Measurements from ENCODE around the gene PYURF. TPM values are rescaled to one million over a fixed set of nuclear protein-coding genes. Genes with fewer than 3 reads are reported as not detected.

PYURF gene
- total RNA-seq (2012; rRNA removed), result 43.4 and 61.7 TPM in 2 replicates
- polyA plus RNA-seq (2012; rRNA removed), result 40.2 and 51.0 TPM in 2 replicates
- 30.0 and 52.6 TPM in 2 replicates for polyA plus RNA-seq (2012; cell fraction: cytosol; rRNA removed)
- polyA plus RNA-seq (2012; cell fraction: nucleus; rRNA removed; ENCODE audit: low replicate concordance), result 6.2 and 13.4 TPM in 2 replicates
- percentile 80 among the genes with signal in this experiment for Bru-seq, nascent RNA
- BruChase-seq, experiment 1, labeled RNA remaining after a 6-hour chase, result percentile 89 among the genes with signal in this experiment
- BruChase-seq, experiment 2, labeled RNA remaining after a 2-hour chase, result percentile 74 among the genes with signal in this experiment
- long read RNA-seq, transcript PYURF-201 (2 exons, 1,361 nt), result major isoform, 107 of 109 reads
- long read RNA-seq, partial matches to known transcripts, result 1 of 109 reads
- long read RNA-seq, other reads (novel, unspliced or antisense), result 1 of 109 reads

DNA sequence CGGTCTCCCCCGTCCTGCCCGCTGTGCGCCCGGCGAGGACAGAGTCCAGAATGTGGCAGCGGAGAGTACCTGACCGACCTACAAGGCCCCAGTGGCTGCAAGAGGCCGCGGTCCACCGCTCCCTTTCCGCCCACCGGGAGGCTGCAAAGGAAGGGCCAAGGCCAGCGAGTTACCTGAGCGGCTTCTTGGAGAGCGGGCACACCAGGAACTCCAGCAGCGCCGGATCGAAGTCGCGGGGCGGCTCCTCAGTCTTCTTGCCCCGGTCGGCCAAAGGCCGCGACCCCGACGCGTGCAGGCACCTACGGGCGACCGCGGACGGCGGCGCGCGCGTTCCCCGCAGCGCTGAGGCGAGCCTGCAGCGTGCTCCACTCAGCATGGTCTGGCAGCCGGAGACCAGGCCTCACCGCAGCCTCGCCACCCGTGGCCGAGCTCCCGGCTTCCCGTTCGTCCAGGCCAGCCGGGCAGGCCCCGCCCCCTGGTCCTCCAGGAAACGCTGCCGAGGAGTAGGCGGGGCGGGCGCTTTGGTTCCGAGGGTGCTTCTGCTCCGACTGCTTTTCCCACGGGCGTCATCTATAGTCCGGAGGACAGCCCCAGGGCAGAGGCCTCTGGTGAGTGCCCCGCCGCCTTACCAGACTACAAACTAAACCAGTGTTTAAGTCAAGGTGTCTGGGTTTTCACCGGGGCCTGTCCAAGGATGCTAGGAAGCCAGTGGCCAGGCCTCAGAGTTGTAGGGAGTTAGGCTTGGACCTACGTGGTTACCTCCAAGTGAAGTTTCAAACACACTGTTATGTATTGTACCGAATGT lies at the start of gene PYURF:
PYURF (minus strand) TSS at position 452 of the 805 bp plus-strand sequence; CDS start at position 376, 76 bp downstream.
- Histone ChIP-seq H3K27me3 (ENCODE audit: control insufficient read depth, insufficient read depth, low read length) (no peaks in the 10 kb centered on the region), H3K4me3 (ENCODE audit: insufficient read depth, low read depth, low read length) (peak within 1 kb of the TSS; percentile 89), H3K18ac (ENCODE audit: low read depth, low read length) (peak within 1 kb of the TSS; percentile 89), H2BK5ac (ENCODE audit: low read depth, low read length, poor library complexity, severe bottlenecking) (peak within 1 kb of the TSS; percentile 89), H2AK9ac (replicated peaks; ENCODE audit: low read depth, low read length, poor library complexity) (peak within 1 kb of the TSS; percentile 94), H3K4me2 (ENCODE audit: low read depth, low read length) (peak within 1 kb of the TSS; percentile 98), H2AK5ac (ENCODE audit: low read depth, low read length) (0 out of 2 replicates have a peak within 1 kb of the TSS, but pooled peaks have one; percentile 51), H3K4ac (ENCODE audit: low read depth, low read length) (peak within 1 kb of the TSS; percentile 86), H3K9me3 (ENCODE audit: control insufficient read depth, insufficient read depth, low read length) (no peaks in the 10 kb centered on the region), H2AFZ (replicated peaks; ENCODE audit: low read length, poor library complexity) (peak within 1 kb of the TSS; percentile 97), H3K79me1 (ENCODE audit: low read depth in 1 of 2, low read length in 2 of 2) (peaks cover 8 to 35% of the 10 kb centered on the region in 2 experiments), H3K14ac (replicated peaks; ENCODE audit: low read depth, low read length) (peak within 1 kb of the TSS; percentile 97), H3K27ac (ENCODE audit: insufficient read depth, low read length) (peak within 1 kb of the TSS; percentile 90), H3K9me1 (ENCODE audit: insufficient read depth, low read length) (no peaks in the 10 kb centered on the region), H4K5ac (ENCODE audit: low read depth, low read length) (peak within 1 kb of the TSS; percentile 97), H3K36me3 (ENCODE audit: control insufficient read depth, insufficient read depth, low read length) (peaks cover 7% of the 10 kb centered on the region), H3K4me1 (ENCODE audit: control insufficient read depth, insufficient read depth, low read length) (peaks cover 3% of the 10 kb centered on the region), H4K91ac (ENCODE audit: insufficient read depth, low read depth, low read length) (peak within 1 kb of the TSS; percentile 81), H3K9ac (ENCODE audit: low read depth, low read length) (peak within 1 kb of the TSS; percentile 96), H4K20me1 (ENCODE audit: insufficient read depth, low read length) (peaks cover 8% of the 10 kb centered on the region; the same call in 1 of the 2 replicates), H4K8ac (ENCODE audit: low read depth in 2 of 2, low read length in 2 of 2) (peak within 1 kb of the TSS; percentile 85 to 100), H2BK120ac (ENCODE audit: low read depth, low read length) (peak within 1 kb of the TSS; percentile 85), H2BK15ac (ENCODE audit: low read depth, low read length) (peak within 1 kb of the TSS; percentile 80; the same call in 2 of the 3 replicates), H2BK20ac (ENCODE audit: low read depth, low read length) (no peak within 1 kb of the TSS), H3K23ac (ENCODE audit: low read depth, low read length) (peak within 1 kb of the TSS; percentile 86), H3K56ac (ENCODE audit: extremely low read depth, insufficient read depth, low read length) (peak within 1 kb of the TSS; percentile 69)
- dilution Hi-C loops (cut with HindIII; ENCODE audit: low sequenced_read_pairs, unreplicated experiment), result loop anchor here (25.0 kb wide), 1 partner anchor 286 kb away; no protein-coding TSS in a partner anchor
- ChIA-PET CTCF (interaction anchor here (0.8 to 1.9 kb wide), 4 partner anchors 8 to 182 kb away, joined by 4 to 5 read pairs (median 5); no protein-coding TSS in a partner anchor), POLR2A (ENCODE audit: unreplicated experiment) (interaction anchor here (0.6 to 0.7 kb wide), 2 partner anchors 11 to 399 kb away, joined by 3 read pairs; no protein-coding TSS in a partner anchor)
- in situ Hi-C loops (cut with MboI; ENCODE audit: low sequenced_read_pairs), result loop anchor here (10.0 kb wide), 1 partner anchor 591 kb away; the partner anchor contains the start of gene TIGD2
- DNase-seq, result peak; percentile 91
- 0% methylated on average over 37 of the region's 68 CpGs; no CpG with 5 or more reads in 1 of the 2 experiments for WGBS, 2 experiments (ENCODE audit: extremely low coverage in 2 of 2, insufficient read length in 1 of 2)
- intact Hi-C loops (cut with micrococcal nuclease), result no loop called here
- BruUV-seq (replicated peaks), result no TSS peak
- TF ChIP-seq, protein P1, sequence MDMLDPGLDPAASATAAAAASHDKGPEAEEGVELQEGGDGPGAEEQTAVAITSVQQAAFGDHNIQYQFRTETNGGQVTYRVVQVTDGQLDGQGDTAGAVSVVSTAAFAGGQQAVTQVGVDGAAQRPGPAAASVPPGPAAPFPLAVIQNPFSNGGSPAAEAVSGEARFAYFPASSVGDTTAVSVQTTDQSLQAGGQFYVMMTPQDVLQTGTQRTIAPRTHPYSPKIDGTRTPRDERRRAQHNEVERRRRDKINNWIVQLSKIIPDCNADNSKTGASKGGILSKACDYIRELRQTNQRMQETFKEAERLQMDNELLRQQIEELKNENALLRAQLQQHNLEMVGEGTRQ (IDR thresholded peaks at IDR 0.05; ENCODE audit: low read depth, low read length), result peak; percentile 63
- TF ChIP-seq, protein P2, sequence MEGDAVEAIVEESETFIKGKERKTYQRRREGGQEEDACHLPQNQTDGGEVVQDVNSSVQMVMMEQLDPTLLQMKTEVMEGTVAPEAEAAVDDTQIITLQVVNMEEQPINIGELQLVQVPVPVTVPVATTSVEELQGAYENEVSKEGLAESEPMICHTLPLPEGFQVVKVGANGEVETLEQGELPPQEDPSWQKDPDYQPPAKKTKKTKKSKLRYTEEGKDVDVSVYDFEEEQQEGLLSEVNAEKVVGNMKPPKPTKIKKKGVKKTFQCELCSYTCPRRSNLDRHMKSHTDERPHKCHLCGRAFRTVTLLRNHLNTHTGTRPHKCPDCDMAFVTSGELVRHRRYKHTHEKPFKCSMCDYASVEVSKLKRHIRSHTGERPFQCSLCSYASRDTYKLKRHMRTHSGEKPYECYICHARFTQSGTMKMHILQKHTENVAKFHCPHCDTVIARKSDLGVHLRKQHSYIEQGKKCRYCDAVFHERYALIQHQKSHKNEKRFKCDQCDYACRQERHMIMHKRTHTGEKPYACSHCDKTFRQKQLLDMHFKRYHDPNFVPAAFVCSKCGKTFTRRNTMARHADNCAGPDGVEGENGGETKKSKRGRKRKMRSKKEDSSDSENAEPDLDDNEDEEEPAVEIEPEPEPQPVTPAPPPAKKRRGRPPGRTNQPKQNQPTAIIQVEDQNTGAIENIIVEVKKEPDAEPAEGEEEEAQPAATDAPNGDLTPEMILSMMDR (conservative IDR thresholded peaks at IDR 0.05; ENCODE audit: low read depth, low read length), result 0 out of 2 replicates have a peak, but pooled peaks have one; percentile 0
- TF ChIP-seq MXI1 (IDR thresholded peaks at IDR 0.05; ENCODE audit: borderline replicate concordance, low read depth, low read length) (peak; percentile 95), MAFK (IDR thresholded peaks at IDR 0.05; ENCODE audit: low read depth, low read length) (no peak), POLR2A (IDR thresholded peaks at IDR 0.05; ENCODE audit: low read depth, low read length) (peak; percentile 76), MAZ (IDR thresholded peaks at IDR 0.05; ENCODE audit: borderline replicate concordance, low read depth, low read length) (no peak), BHLHE40 (IDR thresholded peaks at IDR 0.05; ENCODE audit: low read depth, low read length) (peak; percentile 75), RFX5 (IDR thresholded peaks at IDR 0.05; ENCODE audit: low read depth, low read length) (no peak)
- ATAC-seq (ENCODE audit: low read depth), result peak; percentile 97
